Glutamatergic neuron (in vitro differentiated cells): ENCODE measurements around the gene PRXL2B. TPM values are rescaled to one million over a fixed set of nuclear protein-coding genes. Genes with fewer than 3 reads are reported as not detected.

Source experiments
- DNase-seq: peaks from one replicate; pipeline ENCODE4 v3.0.0; 2022
- H3K27ac Mint-ChIP-seq: one replicate; pipeline ENCODE4 v1.8.0; 2020; ENCODE audit warnings: mild to moderate bottlenecking, mixed read lengths, inconsistent platforms; ENCODE audit not compliant: unreplicated experiment
- H3K27me3 Mint-ChIP-seq: one replicate; pipeline ENCODE4 v1.8.0; 2020; ENCODE audit warnings: mild to moderate bottlenecking, moderate library complexity, mixed read lengths, inconsistent platforms; ENCODE audit not compliant: unreplicated experiment
- H3K36me3 Mint-ChIP-seq: one replicate; pipeline ENCODE4 v1.8.0; 2020; ENCODE audit warnings: mild to moderate bottlenecking, mixed read lengths, inconsistent platforms; ENCODE audit not compliant: unreplicated experiment
- H3K4me1 Mint-ChIP-seq: one replicate; pipeline ENCODE4 v1.8.0; 2020; ENCODE audit warnings: mild to moderate bottlenecking, low read depth, mixed read lengths, inconsistent platforms; ENCODE audit not compliant: unreplicated experiment
- H3K4me3 Mint-ChIP-seq: one replicate; pipeline ENCODE4 v1.8.0; 2020; ENCODE audit warnings: mild to moderate bottlenecking, mixed read lengths, inconsistent platforms; ENCODE audit not compliant: unreplicated experiment
- H3K9me3 Mint-ChIP-seq: one replicate; pipeline ENCODE4 v1.8.0; 2020; ENCODE audit warnings: mild to moderate bottlenecking, moderate library complexity, mixed read lengths, inconsistent platforms; ENCODE audit not compliant: unreplicated experiment
- CTCF ChIP-seq: fragments of 200-600 bp; sonication (generic); IDR thresholded peaks from one replicate; pipeline ENCODE4 v1.5.0; 2021; ENCODE audit not compliant: partially characterized antibody, unreplicated experiment
- total RNA-seq: library from RNA; stranded (reverse); fragmentation: NEBNext Ultra II Directional; extraction: Animal tissue kit (Norgen Biotek cat#: 25700); gene quantifications from one replicate; pipeline ENCODE4 v1.2.1, GENCODE V29; 2021; ENCODE audit not compliant: unreplicated experiment

PRXL2B gene
- total RNA-seq, 1 donor from 2014 or later = 46.1 TPM

GRCh38 chr1:2563205-2563604 is 23.4 kb upstream of the PRXL2B start:
- peaks cover 3% of the 10 kb centered on the region for H3K9me3 Mint-ChIP-seq
- no peak for TF ChIP-seq CTCF

GRCh38 chr1:2564006-2564814 is 22.4 kb upstream of the PRXL2B start:
- H3K9me3 Mint-ChIP-seq = peaks cover 4% of the 10 kb centered on the region
- H3K27me3 Mint-ChIP-seq = peaks cover 4% of the 10 kb centered on the region
- H3K36me3 Mint-ChIP-seq = no peaks in the 10 kb centered on the region
- no peak overlapping the region for H3K27ac Mint-ChIP-seq
- no peak for DNase-seq
- TF ChIP-seq CTCF = no peak
- H3K4me3 Mint-ChIP-seq = no peak overlapping the region
- peaks cover 4% of the 10 kb centered on the region for H3K4me1 Mint-ChIP-seq

More at GRCh38 chr1:2563205-2563604, 23.4 kb upstream of the PRXL2B start:
- H3K36me3 Mint-ChIP-seq = no peaks in the 10 kb centered on the region
- DNase-seq = no peak
- no peak overlapping the region for H3K27ac Mint-ChIP-seq
- peaks cover 4% of the 10 kb centered on the region for H3K27me3 Mint-ChIP-seq
- no peak overlapping the region for H3K4me3 Mint-ChIP-seq
- H3K4me1 Mint-ChIP-seq = peaks cover 4% of the 10 kb centered on the region

- Mint-ChIP-seq H3K4me1 (peaks cover 4% of the 10 kb centered on the region), H3K27me3 (peaks cover 4% of the 10 kb centered on the region), H3K36me3 (no peaks in the 10 kb centered on the region), H3K27ac (no peak overlapping the region), H3K4me3 (no peak overlapping the region), H3K9me3 (peaks cover 4% of the 10 kb centered on the region)
- TF ChIP-seq CTCF = no peak
- DNase-seq = peak; percentile 43
Observed at GRCh38 chr1:2564815-2565374, 21.7 kb upstream of the PRXL2B start.

GRCh38 chr1:2566101-2567045 is 20.2 kb upstream of the PRXL2B start:
- no peak overlapping the region for H3K27ac Mint-ChIP-seq
- no peak overlapping the region for H3K4me3 Mint-ChIP-seq
- no peaks in the 10 kb centered on the region for H3K36me3 Mint-ChIP-seq
- no peak for DNase-seq
- peaks cover 1% of the 10 kb centered on the region for H3K9me3 Mint-ChIP-seq
- H3K27me3 Mint-ChIP-seq = peaks cover 2% of the 10 kb centered on the region
- no peak for TF ChIP-seq CTCF
- H3K4me1 Mint-ChIP-seq = peaks cover 4% of the 10 kb centered on the region
